Embryonic facial prominence (tissue), 1 donor: Measurements from ENCODE around the gene SSRP1.
"Not testable (repeated sequence)": the region's sequence is repeated elsewhere in the genome, so short reads cannot be mapped to it uniquely, and the experiment has no call there.

Experiments used
- DNase-seq: peaks from one replicate; pipeline ENCODE4 v3.0.0-alpha.2; 2016; ENCODE audit errors: extremely low spot score

Gene SSRP1

DNA sequence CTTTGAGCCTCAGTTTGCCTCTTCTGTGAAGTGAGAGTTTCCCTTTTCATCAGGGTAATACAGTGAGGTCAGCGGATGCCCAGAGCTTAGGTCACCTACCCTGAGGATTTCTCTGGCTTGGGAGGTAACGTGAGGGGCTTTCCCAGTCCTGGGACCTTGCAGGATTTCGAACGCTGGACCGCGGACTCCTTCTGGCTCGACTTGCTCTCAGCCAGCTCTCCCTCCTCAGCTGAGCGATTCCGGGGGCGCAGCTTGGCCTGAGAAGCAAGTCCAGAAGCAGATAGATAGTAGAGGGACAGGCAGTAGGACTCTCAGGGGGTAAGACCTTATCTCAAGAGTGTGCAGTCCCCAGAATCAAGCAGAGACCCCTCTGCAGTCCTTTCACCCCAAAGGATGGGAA, 34.9 kb downstream of the SSRP1 start:
- DNase-seq, result no peak

DNA sequence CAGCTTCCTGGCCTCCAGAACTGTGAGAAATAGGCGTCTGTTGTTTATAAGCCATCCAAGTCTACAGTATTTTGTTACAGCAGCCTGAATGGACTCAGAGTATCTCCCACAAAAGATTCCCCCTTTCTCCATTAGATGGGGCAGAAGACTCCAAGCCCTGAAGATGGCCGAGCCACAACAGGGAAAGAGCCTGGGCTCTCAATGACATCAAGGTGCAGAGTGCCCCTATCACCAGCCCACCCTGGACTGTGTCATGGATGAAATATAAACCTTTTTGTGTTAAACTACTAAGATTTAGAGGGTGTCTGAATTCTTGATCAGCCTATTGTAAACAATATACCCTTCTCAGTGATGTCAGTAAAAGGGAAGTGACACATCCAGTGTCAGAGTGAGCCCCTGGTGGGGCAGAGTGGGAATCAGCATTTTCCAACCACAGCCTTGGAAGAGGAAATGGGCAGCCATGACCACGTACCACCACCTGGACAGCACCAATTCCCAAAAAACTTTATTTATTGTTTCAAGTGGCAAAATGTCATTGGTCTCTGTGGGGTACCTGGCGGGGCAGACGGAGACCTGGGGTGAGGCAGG, 36.4 kb downstream of the SSRP1 start:
- no peak for DNase-seq

DNA sequence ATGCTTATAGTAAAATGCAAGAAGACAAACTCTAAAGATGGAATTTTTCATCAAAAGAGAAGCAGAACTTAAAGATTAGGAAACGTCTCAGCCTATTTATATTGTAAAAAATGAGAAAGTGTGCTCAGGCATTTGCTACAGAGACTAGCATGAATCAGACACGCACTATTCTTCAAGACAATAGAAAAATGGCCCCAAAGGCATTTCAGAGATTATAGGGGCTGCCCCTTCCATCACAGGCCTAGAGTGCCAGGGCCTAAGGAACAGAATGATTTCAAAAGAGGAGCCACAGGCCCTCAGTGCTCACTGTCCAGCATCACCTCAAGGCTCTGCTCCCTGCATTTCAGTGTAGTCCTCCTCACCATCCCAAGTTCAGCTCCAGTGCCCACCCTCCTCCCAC, 38.5 kb downstream of the SSRP1 start:
- DNase-seq, result no peak

DNA sequence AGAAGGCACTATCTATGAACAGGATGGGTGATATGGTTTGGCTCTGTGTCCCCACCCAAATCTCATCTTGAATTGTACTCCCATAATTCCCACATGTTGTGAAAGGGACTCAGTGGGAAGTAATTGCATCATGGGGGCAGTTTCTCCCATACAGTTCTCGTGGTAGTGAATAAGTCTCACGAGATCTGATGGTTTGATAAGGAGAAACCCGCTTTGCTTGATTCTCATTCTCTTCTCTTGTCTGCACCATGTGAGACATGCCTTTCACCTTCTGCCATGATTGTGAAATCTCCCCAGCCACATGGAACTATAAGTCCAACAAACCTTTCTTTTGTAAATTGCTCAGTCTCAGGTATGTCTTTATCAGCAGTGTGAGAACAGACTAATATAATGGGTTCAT, 39.5 kb downstream of the SSRP1 start:
- DNase-seq, result not testable (repeated sequence)

DNA sequence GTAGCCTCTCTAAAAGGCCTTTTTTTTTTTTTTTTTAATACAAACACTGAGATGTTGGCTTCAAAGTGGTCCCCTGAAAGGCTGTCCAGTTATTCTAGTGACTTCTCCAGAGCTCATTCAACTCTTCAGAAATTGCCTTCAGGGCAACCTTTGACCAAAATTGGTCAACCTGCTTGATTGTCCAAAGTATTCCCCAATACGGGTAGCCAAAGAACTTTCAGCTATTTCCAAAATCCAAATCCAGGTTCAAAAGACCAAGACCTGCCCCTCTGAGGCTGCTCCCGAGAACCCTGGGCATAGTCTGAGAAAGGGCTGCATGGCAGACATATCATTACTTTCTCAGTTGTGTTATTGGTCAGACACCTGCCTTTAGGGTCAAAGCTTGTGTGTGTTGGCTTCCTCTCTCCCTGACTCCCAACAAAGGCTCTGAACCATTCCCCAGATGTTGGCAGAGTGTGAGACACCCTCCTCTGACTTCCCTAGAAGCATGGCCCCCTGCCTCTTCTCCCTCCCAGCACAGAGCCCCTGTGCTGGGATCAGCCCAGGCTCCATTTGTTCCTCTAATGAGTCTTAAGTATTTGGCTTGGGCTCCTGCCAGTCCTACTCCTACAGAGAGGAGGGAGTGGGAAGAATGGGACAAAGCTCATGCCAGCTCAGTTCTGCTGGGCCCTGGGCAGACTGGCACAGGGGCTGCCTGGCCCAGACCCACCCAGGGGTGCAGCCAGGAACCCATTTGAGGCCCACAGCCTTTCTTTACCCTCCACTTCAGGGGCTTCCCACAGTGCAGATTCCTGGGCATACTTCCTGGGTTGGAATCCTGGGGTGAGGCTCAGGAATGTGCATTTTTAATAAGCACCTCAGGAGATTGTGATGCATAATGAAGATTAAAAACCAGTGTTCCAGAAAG, 41.2 kb downstream of the SSRP1 start:
- DNase-seq, result no peak

DNA sequence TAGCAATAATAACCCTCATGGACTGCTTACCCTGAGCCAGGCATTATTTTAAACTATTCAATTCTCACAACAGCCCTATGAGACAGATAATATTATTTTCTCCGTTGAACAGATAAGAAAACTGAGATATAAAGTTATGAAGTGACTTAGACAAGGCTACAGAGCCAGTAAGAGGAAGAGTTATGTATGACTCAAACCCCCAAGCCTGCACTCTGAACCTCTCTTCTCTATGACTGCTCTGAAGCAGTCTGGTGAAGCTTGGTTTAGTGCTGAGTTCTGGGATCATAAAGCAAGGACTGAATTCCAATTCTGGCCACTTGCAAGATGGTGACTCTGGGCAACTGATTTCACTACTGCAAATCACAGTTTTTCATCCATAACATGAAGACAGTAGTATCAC, 45.4 kb downstream of the SSRP1 start:
- DNase-seq, result no peak

DNA sequence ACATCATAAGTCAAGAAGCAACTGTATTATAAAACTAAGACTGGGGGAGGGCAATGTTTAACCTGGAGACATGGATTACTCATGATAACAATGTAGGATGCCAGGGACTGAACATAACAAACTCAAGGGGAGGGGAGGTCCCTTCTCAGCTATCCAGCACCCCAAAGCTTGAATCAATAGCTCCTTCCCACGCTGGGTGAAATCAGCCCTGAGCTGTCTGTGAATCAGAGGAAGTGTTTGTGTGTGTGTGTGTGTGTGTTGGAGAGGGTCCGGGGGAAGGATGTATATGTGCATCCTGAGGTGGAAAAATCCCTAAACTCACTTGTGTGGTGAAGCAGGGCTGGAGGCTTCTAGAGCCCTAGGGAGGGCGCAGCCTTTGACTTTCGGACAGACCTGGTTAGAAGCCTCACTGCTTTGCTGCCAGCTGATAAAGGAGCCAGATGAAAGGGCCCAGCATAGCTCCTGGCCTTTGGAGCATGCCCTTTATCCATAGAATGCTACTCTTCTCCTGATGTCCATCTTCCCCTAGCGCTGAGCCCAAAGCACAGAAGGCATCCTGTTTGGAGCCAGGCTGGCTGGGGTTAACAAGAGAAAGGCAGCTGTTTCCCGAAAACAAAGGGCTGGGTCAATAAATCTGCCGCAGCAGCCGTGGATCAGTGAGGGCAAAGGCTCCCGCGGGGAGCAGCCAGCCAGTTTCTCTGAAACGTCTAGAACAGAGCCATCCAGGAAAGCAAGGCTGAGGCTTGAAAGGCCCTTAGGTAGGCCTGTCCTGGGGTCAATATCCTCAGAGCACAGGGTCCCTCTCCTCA, 46.7 kb downstream of the SSRP1 start:
- no peak for DNase-seq

DNA sequence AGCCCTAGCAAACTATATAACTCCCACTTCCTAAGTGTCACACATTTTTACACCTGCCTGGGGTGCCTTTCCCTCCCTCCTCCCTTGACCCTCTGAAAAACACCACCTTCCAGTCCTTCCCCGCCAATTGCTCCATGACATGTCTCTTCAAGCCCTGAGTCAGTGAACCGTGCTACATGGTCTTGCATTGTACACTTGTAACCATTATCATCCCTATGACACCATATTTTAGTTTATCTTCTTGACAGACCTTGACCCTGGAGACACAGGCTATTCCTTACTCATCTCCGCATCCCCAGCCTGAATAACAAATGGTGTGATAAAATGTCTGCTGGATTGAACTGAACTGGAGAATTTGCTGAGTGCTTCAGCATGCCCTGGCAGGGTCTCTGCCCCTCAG, 47.8 kb downstream of the SSRP1 start:
- no peak for DNase-seq

DNA sequence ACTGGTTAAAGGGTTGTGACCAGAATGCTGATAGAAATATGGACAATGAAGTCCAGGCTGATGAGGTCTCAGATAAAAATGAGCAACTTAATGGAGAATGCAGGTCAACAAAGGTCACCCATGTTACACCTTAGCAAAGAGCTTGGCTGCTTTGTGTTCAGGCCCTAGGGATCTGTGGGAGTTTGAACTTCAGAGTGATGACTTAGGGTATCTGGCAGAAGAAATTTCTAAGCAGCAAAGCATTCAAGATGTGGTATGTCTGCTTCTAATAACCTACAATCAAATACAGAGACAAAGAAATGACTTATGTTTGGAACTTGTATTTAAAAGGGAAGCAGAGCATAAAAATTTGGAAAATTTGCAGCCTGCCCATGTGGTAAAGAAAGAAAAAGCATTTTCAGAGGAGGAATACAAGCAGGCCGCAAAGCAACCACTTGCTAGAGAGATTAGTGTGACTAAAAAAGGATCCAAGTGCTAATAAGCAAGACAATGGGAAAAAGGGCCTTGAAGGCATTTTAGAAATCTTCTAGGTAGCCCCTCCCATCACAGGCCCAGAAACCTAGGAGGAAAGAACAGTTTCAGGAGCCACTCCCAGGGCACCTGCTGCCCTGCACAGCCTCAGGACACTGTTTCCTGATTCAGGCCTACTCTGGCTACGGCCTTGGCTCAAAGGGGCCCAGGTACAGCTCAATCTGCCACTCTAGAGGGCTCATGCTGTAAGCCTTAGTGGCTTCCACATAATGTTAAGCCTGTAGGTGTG, 52.3 kb downstream of the SSRP1 start:
- no peak for DNase-seq

DNA sequence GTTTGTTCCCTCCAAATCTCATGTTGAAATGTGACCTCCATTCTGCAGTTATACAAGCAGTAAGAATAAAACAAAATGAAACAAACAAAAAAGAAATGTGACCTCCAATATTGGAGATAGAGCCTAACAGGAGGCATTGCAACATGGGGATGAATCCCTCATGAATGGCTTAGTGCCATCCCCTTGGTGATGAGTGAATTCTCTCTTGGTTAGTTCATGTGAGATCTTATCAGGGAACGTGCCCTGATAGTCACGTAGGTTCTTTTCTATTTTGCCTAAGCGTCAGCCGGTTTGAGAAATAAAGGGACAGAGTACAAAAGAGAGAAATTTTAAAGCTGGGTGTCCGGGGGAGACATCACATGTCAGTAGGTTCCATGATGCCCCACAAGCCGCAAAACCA, 54.1 kb downstream of the SSRP1 start:
- not testable (repeated sequence) for DNase-seq

DNA sequence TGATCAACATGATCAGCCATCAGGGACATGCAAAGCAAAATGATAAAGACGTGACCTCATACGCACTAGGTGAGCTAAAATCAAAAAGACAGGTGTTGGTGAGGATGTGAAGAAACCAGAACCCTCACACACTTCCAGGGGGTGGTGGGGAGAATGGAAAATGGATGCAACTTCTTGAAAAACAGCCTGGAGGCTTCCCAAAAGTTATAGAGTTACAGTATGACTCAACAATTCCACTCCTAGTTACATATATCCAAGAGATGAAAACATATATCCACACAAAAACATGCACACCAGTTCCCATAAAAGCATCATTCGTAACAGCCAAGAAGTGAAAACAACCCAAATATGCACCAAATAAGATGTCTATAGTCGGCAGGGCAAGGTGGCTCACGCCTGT, 56.6 kb downstream of the SSRP1 start:
- DNase-seq, result no peak

DNA sequence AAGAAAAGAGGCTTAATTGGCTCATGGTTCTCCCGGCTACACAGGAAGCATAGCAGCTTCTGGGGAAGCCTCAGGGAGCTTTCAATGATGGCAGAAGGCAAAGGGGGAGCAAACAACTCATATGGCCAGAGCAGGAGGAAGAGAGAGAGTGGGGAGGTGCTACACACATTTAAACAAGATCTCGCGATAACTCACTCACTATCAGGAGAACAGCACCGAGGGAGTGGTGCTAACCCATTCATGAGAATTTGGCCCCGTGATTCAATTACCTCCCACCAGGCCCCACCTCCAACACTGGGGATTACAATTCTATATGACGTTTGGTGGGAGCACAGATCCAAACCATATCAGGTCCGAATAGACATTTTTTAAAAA, 57.0 kb downstream of the SSRP1 start:
- no peak for DNase-seq

DNA sequence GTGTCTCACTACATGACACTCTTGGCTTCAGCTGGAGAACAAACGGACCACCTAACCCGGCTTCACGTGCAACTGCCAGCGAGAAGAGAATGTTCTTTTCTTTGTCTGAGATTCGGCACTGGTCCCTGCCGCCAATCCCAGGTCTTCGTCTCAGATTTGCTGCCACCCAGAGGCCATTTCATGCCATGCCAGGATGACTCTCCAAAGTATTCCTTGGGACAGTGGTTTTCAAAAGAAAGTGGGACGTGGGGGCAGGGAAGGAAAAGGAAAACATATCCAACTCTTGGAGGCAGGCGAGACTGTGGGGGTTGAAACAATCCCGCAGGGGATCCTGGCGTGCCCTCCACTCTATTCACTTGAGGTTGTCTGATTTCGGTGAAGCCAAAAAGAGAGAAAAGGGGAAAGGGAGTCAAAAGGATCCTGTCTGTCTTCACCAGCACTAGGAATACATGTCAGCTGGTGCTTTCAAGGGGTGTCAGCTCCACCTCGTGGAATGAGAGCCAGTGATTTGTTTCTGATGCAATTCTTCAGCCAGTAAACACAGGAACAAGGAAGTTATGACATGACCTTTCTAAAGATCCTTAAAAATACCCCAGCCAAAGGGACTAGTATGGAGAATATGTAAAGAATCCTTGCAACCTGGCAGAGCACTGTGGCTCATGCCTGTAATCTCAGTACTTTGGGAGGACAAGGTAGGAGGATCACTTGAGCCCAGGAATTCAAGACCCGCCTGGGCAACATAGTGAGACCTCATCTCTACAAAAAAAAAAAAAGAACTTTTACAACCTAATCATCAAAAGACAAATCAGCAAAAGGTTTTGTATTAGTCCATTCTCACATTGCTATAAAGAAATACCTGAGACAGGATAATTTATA, 57.6 kb downstream of the SSRP1 start:
- DNase-seq, result peak; percentile 51

DNA sequence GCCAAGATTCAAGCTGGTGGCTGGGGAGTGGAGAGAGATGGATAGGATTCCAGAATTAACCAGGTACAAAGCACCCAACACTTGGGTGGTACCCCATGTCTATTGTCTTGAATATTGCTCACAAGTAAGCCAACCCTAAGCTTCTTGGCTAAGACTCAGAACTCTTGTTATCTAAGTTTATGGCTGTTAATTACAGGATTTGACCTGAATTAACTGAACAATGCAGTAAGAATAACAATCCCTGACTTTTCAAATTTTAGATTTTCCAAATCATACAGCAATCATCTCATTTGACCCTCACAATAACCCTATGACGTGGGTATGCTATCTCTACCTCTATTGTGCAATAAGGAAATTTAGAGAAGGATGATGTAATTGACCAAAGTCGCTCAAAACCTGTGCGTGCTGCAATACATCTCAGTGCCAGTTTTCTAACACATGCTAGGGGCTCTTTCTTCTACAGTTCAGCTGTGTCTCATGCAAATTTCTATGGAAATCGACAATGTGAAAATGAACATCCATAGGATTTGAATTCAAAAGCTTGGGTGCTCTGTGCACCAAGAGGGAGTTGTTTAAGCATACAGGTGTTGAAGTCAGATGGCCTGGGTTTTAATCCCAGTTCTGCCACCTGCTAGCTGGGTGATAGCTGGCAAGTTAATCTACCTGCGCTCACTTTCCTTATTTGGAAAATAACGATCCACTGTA, 58.6 kb downstream of the SSRP1 start:
- no peak for DNase-seq

DNA sequence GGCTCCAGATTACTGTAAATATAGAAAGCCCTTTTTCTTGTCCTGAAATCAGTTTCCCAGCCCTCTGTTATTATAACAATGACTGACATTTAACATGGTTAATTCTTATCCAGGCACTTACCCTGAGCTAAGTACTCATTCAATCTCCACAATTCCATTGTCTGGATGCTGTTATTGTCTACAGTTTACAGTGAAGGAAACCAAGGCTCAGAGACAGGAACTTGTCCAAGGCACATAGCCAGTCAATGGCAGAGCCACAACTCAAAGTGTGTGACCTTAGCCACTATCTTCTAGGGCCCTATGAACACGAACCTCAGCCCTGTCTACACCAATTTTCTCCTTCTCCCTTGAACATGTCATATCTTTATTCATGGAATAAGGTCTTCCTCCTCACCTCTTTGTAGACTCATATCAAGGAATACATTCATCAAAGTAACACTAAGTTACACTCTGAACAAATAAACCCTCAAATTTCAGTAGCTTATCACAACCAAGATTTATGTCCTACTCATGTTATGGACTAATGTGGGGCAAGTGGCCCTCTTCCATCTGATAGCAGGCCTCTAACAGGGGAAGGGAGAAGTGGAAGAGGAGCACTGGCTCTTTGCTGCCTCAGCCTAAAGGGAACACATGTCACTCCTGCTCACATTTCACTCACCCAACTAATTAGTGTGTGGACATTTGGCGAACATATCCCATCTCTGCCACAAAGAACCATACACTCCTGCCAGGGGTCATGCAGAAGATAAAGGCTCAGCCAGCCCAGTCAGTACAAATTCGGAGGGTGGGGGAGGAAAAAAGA, 59.3 kb downstream of the SSRP1 start:
- DNase-seq, result no peak
